ENCODE results near the gene PIP5K1C. TPM values are rescaled to one million over a fixed set of nuclear protein-coding genes. Genes with fewer than 3 reads are reported as not detected.

PIP5K1C gene
- polyA plus RNA-seq, 1 donor (not counting 4 experiments of a cell fraction or from before 2014, with no cell fraction given) = 3.6 TPM

- Histone ChIP-seq H3K36me3 (ENCODE audit: control insufficient read depth in 2 of 2, extremely low read depth in 1 of 2, insufficient read depth in 2 of 2, low read length in 2 of 2) (peaks cover 2 to 22% of the 10 kb centered on the region in 2 experiments), H3K27ac (ENCODE audit: control insufficient read depth, insufficient read depth, low read length) (no peak overlapping the region), H4K20me1 (ENCODE audit: control insufficient read depth, extremely low read depth, insufficient read depth, low read length) (no peaks in the 10 kb centered on the region), H3K9ac (ENCODE audit: control insufficient read depth, extremely low read depth, insufficient read depth, low read length) (no peak overlapping the region), H2AFZ (ENCODE audit: control insufficient read depth, low read length) (no peak overlapping the region), H3K4me3 (ENCODE audit: control insufficient read depth in 2 of 3, extremely low read depth in 1 of 3, insufficient read depth in 2 of 3, low read depth in 1 of 3, low read length in 3 of 3) (no peak overlapping the region), H3K9me3 (ENCODE audit: control insufficient read depth, low read depth, low read length) (no peaks in the 10 kb centered on the region), H3K4me1 (ENCODE audit: control insufficient read depth, extremely low read depth, insufficient read depth, low read length) (peaks cover 2% of the 10 kb centered on the region), H3K27me3 (ENCODE audit: control insufficient read depth, extremely low read depth, insufficient read depth, low read length) (no peaks in the 10 kb centered on the region), H3K4me2 (ENCODE audit: control insufficient read depth, extremely low read depth, insufficient read depth, low read depth, low read length) (no peak overlapping the region), H3K79me2 (ENCODE audit: control insufficient read depth, insufficient read depth, low read length) (no peaks in the 10 kb centered on the region), H3K9me1 (ENCODE audit: control insufficient read depth, extremely low read depth, insufficient read depth, low read length) (no peaks in the 10 kb centered on the region)
- TF ChIP-seq EZH2 (IDR thresholded peaks at IDR 0.05; ENCODE audit: low read length) = no peak
- no peak for TF ChIP-seq CTCF (optimal IDR thresholded peaks at IDR 0.05 in 1 of 3, IDR thresholded peaks at IDR 0.05 in 1 of 3, conservative IDR thresholded peaks at IDR 0.05 in 1 of 3; ENCODE audit: extremely low read depth in 1 of 3, insufficient read depth in 2 of 3, low read length in 3 of 3)
- no peak for FAIRE-seq
- dilution Hi-C loops (cut with MboI; ENCODE audit: extremely low pct_ligation_motif_present, low sequenced_read_pairs) = no loop called here
- DNase-seq (ENCODE audit: low read depth, low spot score) = no peak
Measured at GRCh38 chr19:3658870-3659745, 41.2 kb downstream of the PIP5K1C start.

DNA sequence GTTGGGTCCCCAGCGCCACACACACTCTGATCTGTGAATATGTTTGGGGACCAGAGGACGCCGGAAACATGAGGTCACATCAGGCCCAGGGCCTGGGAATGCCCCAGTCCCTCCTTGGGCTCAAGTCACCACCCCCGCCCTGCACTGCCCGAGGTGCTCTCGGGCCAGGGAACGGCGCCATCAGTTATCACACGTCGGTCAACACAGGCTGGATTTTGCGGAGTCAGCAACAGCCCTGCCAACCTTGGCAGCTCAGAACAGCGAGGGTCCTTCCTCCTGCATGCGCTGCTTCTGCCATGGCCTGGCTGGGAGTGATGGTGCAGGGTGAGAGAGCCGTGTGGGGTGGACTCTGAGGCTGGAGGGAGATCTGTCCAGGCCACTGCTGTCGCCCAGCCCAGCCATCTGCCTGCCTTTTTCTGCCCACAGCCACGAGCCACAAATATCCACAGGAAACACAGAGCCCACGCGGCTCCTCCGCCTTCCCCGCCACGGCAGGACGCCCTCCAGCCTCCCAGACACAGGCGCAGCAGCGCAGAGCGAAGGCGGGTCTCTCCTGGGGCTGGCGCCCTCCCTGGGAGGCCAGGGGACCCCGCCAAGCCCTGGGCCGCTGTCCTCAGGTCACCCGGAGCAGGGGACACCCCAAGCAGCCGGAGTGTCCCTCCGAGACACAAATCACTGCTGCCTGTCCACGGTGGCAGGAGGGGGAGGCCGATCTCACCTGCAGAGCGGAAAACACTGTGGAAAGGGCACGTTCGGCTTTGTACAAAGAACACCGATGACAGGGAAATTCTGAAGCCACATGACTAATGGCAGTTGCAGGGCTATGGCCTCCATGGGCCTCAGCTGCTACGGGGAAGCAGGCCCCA is 42.0 kb downstream of the PIP5K1C start:
- TF ChIP-seq CTCF (optimal IDR thresholded peaks at IDR 0.05 in 1 of 3, IDR thresholded peaks at IDR 0.05 in 1 of 3, conservative IDR thresholded peaks at IDR 0.05 in 1 of 3; ENCODE audit: extremely low read depth in 1 of 3, insufficient read depth in 2 of 3, low read length in 3 of 3) = no peak
- no peak for TF ChIP-seq EZH2 (IDR thresholded peaks at IDR 0.05; ENCODE audit: low read length)
- H3K4me3 ChIP-seq (ENCODE audit: control insufficient read depth in 2 of 3, extremely low read depth in 1 of 3, insufficient read depth in 2 of 3, low read depth in 1 of 3, low read length in 3 of 3) = no peak overlapping the region
- peaks cover 2% of the 10 kb centered on the region for H3K4me1 ChIP-seq (ENCODE audit: control insufficient read depth, extremely low read depth, insufficient read depth, low read length)
- H3K9me1 ChIP-seq (ENCODE audit: control insufficient read depth, extremely low read depth, insufficient read depth, low read length) = no peaks in the 10 kb centered on the region
- no peak overlapping the region for H3K9ac ChIP-seq (ENCODE audit: control insufficient read depth, extremely low read depth, insufficient read depth, low read length)
- H2AFZ ChIP-seq (ENCODE audit: control insufficient read depth, low read length) = no peak overlapping the region
- H3K9me3 ChIP-seq (ENCODE audit: control insufficient read depth, low read depth, low read length) = no peaks in the 10 kb centered on the region
- FAIRE-seq (no peak), DNase-seq (ENCODE audit: low read depth, low spot score) (no peak)
- peaks cover 0 to 20% of the 10 kb centered on the region in 2 experiments for H3K36me3 ChIP-seq (ENCODE audit: control insufficient read depth in 2 of 2, extremely low read depth in 1 of 2, insufficient read depth in 2 of 2, low read length in 2 of 2)
- H4K20me1 ChIP-seq (ENCODE audit: control insufficient read depth, extremely low read depth, insufficient read depth, low read length) = no peaks in the 10 kb centered on the region
- no peak overlapping the region for H3K27ac ChIP-seq (ENCODE audit: control insufficient read depth, insufficient read depth, low read length)
- H3K79me2 ChIP-seq (ENCODE audit: control insufficient read depth, insufficient read depth, low read length) = no peaks in the 10 kb centered on the region
- dilution Hi-C loops (cut with MboI; ENCODE audit: extremely low pct_ligation_motif_present, low sequenced_read_pairs) = no loop called here
- no peak overlapping the region for H3K4me2 ChIP-seq (ENCODE audit: control insufficient read depth, extremely low read depth, insufficient read depth, low read depth, low read length)
- no peaks in the 10 kb centered on the region for H3K27me3 ChIP-seq (ENCODE audit: control insufficient read depth, extremely low read depth, insufficient read depth, low read length)

All from keratinocyte (primary cell).